H1 (cell line): ENCODE results near the gene LIAS. TPM values are rescaled to one million over a fixed set of nuclear protein-coding genes. Genes with fewer than 3 reads are reported as not detected.
"Not testable (repeated sequence)": the region's sequence is repeated elsewhere in the genome, so short reads cannot be mapped to it uniquely, and the experiment has no call there.

Experiments used
- CTCF ChIA-PET: fragments of 300-600 bp; sonication (Branson Sonifier 250); formaldehyde crosslinking; loops from one replicate; lab custom pipeline; 2021; ENCODE audit not compliant: partially characterized antibody; lab: Charles Lee
- POLR2A ChIA-PET: fragments of 300-600 bp; sonication (Branson Sonifier 250); formaldehyde crosslinking; loops from one replicate; lab custom pipeline; 2021; ENCODE audit warnings: inconsistent platforms; ENCODE audit not compliant: partially characterized antibody; lab: Charles Lee
- DNase-seq, 2 experiments: peaks; one replicate each; pipeline versions ENCODE4 v3.0.0 to v3.0.0-alpha.2; 2010 to 2022; ENCODE audit warnings: low spot score in 2 of 2, low read depth in 1 of 2, mixed read lengths in 1 of 2
- FAIRE-seq: peaks from 2 replicates; lab custom pipeline; 2011; peaks lifted over from hg19 to GRCh38; lab: Jason Lieb, UNC
- H2AFZ ChIP-seq: 2 replicates; pipeline ENCODE4 v1.8.1; 2012; ENCODE audit warnings: low read length, inconsistent platforms
- H2AK5ac ChIP-seq: 2 replicates; pipeline ENCODE4 v1.6.1; 2013; ENCODE audit warnings: low read depth, low read length
- H2BK120ac ChIP-seq: replicated peaks from 2 replicates; pipeline ENCODE3; 2013; ENCODE audit warnings: low read depth, low read length, inconsistent platforms
- H2BK12ac ChIP-seq: 2 replicates; pipeline ENCODE4 v1.6.1; 2013; ENCODE audit warnings: low read depth, low read length
- H2BK15ac ChIP-seq: 2 replicates; pipeline ENCODE4 v1.6.1; 2013; ENCODE audit warnings: low read length
- H2BK20ac ChIP-seq: 2 replicates; pipeline ENCODE4 v1.6.1; 2013; ENCODE audit warnings: low read length
- H2BK5ac ChIP-seq: 2 replicates; pipeline ENCODE4 v1.6.1; 2013; ENCODE audit warnings: low read depth, low read length
- H3K14ac ChIP-seq: 2 replicates; pipeline ENCODE4 v1.6.1; 2013; ENCODE audit warnings: inconsistent platforms; ENCODE audit not compliant: insufficient read length
- H3K18ac ChIP-seq: 2 replicates; pipeline ENCODE4 v1.6.1; 2013; ENCODE audit warnings: low read length; ENCODE audit errors: extremely low read depth
- H3K23ac ChIP-seq: 2 replicates; pipeline ENCODE4 v1.6.1; 2013; ENCODE audit warnings: inconsistent platforms; ENCODE audit not compliant: insufficient read length
- H3K23me2 ChIP-seq: 2 replicates; pipeline ENCODE4 v1.6.1; 2013; ENCODE audit warnings: low read depth, low read length
- H3K27ac ChIP-seq: 2 replicates; pipeline ENCODE4 v1.6.1; 2011; ENCODE audit warnings: low read depth, low read length, inconsistent platforms
- H3K27me3 ChIP-seq, 4 experiments: replicated peaks in 1 of 4; 1 replicate in 1 of 4; 2 replicates in 3 of 4; pipeline versions ENCODE4 v1.6.1 to v1.8.1; 2011 to 2013; ENCODE audit warnings: low read length in 3 of 4, mild to moderate bottlenecking in 3 of 4, inconsistent platforms in 2 of 4, mixed read lengths in 2 of 4, moderate library complexity in 1 of 4; ENCODE audit not compliant: control insufficient read depth in 3 of 4, insufficient read depth in 3 of 4; ENCODE audit errors: extremely low read depth in 1 of 4
- H3K36me3 ChIP-seq, 4 experiments: 2 replicates each; pipeline versions ENCODE4 v1.6.1 to v1.8.1; 2011 to 2013; ENCODE audit warnings: mild to moderate bottlenecking in 4 of 4, low read length in 3 of 4, moderate library complexity in 2 of 4, control low read depth in 1 of 4, inconsistent platforms in 1 of 4; ENCODE audit not compliant: insufficient read depth in 4 of 4, control insufficient read depth in 2 of 4
- H3K4ac ChIP-seq: replicated peaks from 2 replicates; pipeline ENCODE3; 2013; ENCODE audit warnings: low read length, low read depth, mixed read lengths, inconsistent platforms; ENCODE audit not compliant: insufficient read length
- H3K4me1 ChIP-seq, 4 experiments: replicated peaks in 1 of 4; 1 replicate in 1 of 4; 2 replicates in 3 of 4; pipeline versions ENCODE4 v1.6.1 to v1.8.1; 2011 to 2013; ENCODE audit warnings: low read length in 3 of 4, inconsistent platforms in 2 of 4, mixed read lengths in 1 of 4; ENCODE audit not compliant: insufficient read depth in 4 of 4, control insufficient read depth in 3 of 4
- H3K4me2 ChIP-seq, 2 experiments: 2 replicates each; pipeline versions ENCODE4 v1.6.1 to v1.8.1; 2011 to 2013; ENCODE audit warnings: low read depth in 2 of 2, low read length in 2 of 2, control low read depth in 1 of 2, inconsistent platforms in 1 of 2, mild to moderate bottlenecking in 1 of 2; ENCODE audit not compliant: insufficient read depth in 1 of 2
- H3K4me3 ChIP-seq, 4 experiments: fragments of 200-600, 300-600 bp in 1 of 4; sonication (generic), shearing (Covaris generic), sonication (Bioruptor Twin) in 1 of 4; 2 replicates each; pipeline versions ENCODE4 v1.5.1 to v1.8.1; 2011 to 2016; ENCODE audit warnings: low read length in 4 of 4, low read depth in 3 of 4, control low read depth in 2 of 4, inconsistent platforms in 2 of 4, mild to moderate bottlenecking in 2 of 4, mixed read lengths in 1 of 4, moderate library complexity in 1 of 4; ENCODE audit not compliant: insufficient read depth in 2 of 4; ENCODE audit errors: extremely low read depth in 1 of 4
- H3K56ac ChIP-seq: replicated peaks from 2 replicates; pipeline ENCODE3; 2013; ENCODE audit warnings: low read depth, mild to moderate bottlenecking, mixed read lengths, low read length, inconsistent platforms; ENCODE audit not compliant: insufficient read length
- H3K79me1 ChIP-seq: 2 replicates; pipeline ENCODE4 v1.6.1; 2013; ENCODE audit warnings: low read depth, low read length, control low read depth
- H3K79me2 ChIP-seq, 2 experiments: 2 replicates each; pipeline versions ENCODE4 v1.6.1 to v1.8.1; 2012 to 2013; ENCODE audit warnings: low read length in 2 of 2, mild to moderate bottlenecking in 2 of 2, inconsistent platforms in 1 of 2; ENCODE audit not compliant: insufficient read depth in 2 of 2, control insufficient read depth in 1 of 2
- H3K9ac ChIP-seq, 4 experiments: replicated peaks in 1 of 4; 1 replicate in 1 of 4; 2 replicates in 3 of 4; pipeline versions ENCODE4 v1.6.1 to v1.8.1; 2011 to 2013; ENCODE audit warnings: low read depth in 3 of 4, low read length in 3 of 4, control low read depth in 2 of 4, mild to moderate bottlenecking in 2 of 4, moderate library complexity in 2 of 4, inconsistent platforms in 1 of 4; ENCODE audit errors: extremely low read depth in 1 of 4
- H3K9me3 ChIP-seq, 2 experiments: 2 replicates each; pipeline versions ENCODE4 v1.6.1 to v1.8.1; 2012 to 2013; ENCODE audit warnings: mild to moderate bottlenecking in 2 of 2, moderate library complexity in 2 of 2, control low read depth in 1 of 2, inconsistent platforms in 1 of 2, low read depth in 1 of 2, low read length in 1 of 2, mixed read lengths in 1 of 2; ENCODE audit not compliant: insufficient read depth in 2 of 2
- H4K20me1 ChIP-seq, 2 experiments: replicated peaks in 1 of 2; 2 replicates each; pipeline versions ENCODE3 to v1.8.1; 2011 to 2013; ENCODE audit warnings: inconsistent platforms in 2 of 2, low read length in 2 of 2, mild to moderate bottlenecking in 1 of 2; ENCODE audit not compliant: insufficient read depth in 2 of 2, control insufficient read depth in 1 of 2
- H4K5ac ChIP-seq: 2 replicates; pipeline ENCODE4 v1.6.1; 2013; ENCODE audit warnings: low read length, low read depth, mixed read lengths, inconsistent platforms; ENCODE audit not compliant: insufficient read length
- H4K8ac ChIP-seq: 2 replicates; pipeline ENCODE4 v1.8.0; 2013; ENCODE audit warnings: mild to moderate bottlenecking, moderate library complexity, low read length, inconsistent platforms; ENCODE audit not compliant: insufficient read depth; ENCODE audit errors: extremely low read depth
- H4K91ac ChIP-seq: replicated peaks from 2 replicates; pipeline ENCODE3; 2013; ENCODE audit warnings: low read length, mixed read lengths, inconsistent platforms; ENCODE audit not compliant: insufficient read length
- CBX5 ChIP-seq: fragments of 300-800, 300-1000 bp; sonication (generic); IDR thresholded peaks from 2 replicates; pipeline ENCODE4 v1.7.1; 2016; ENCODE audit warnings: antibody characterized with exemption, low read length, low read depth
- KDM4A ChIP-seq: IDR thresholded peaks from one replicate; pipeline ENCODE4 v1.7.1; 2012; ENCODE audit warnings: low read depth, mild to moderate bottlenecking, moderate library complexity, low read length, inconsistent platforms; ENCODE audit not compliant: severe bottlenecking
- SIN3A ChIP-seq, 2 experiments: IDR thresholded peaks in 1 of 2; conservative IDR thresholded peaks in 1 of 2; 2 replicates each; pipeline ENCODE4 v1.6.1; 2011 to 2012; ENCODE audit warnings: low read length in 2 of 2, improper control_type of control experiment in 1 of 2, low read depth in 1 of 2, mild to moderate bottlenecking in 1 of 2
- WGBS, 2 experiments: shearing (Covaris generic) in 1 of 2; methylation state at CpG; one replicate each; pipeline versions ENCODE4 v1.1.6 to v1.1.7; 2013 to 2015; ENCODE audit warnings: low lambda C conversion rate in 2 of 2, mixed read lengths in 2 of 2, inconsistent platforms in 1 of 2, low coverage in 1 of 2, missing lambda C conversion rate in 1 of 2; ENCODE audit not compliant: insufficient replicate concordance in 2 of 2, insufficient coverage in 1 of 2, insufficient read length in 1 of 2; ENCODE audit errors: extremely low coverage in 1 of 2, missing lambda C conversion rate in 1 of 2; 5-methylcytosine and 5-hydroxymethylcytosine counted together
- polyA plus RNA-seq, 7 experiments: library from polyadenylated mRNA; depleted of rRNA in 3 of 7; stranded (reverse) in 5 of 7; unstranded in 2 of 7; fragments of >200 nt in 5 of 7; fragments of 200-250 nt in 2 of 7; gene quantifications; 1 replicate in 5 of 7; 2 replicates in 1 of 7; 4 replicates in 1 of 7; pipeline versions ENCODE4 v1.2.1 to v1.2.3, GENCODE V29; 2011 to 2013; ENCODE audit warnings: missing spikeins in 2 of 7, mixed read lengths in 2 of 7
- total RNA-seq: library from RNA; stranded (reverse); fragmentation: NEBNext Ultra II Directional; extraction: Animal tissue kit (Norgen Biotek cat#: 25700); gene quantifications from 2 replicates; pipeline ENCODE4 v1.2.1, GENCODE V29; 2021
- TF ChIP-seq, protein P1 (sequence below): IDR thresholded peaks from 2 replicates; pipeline ENCODE4 v1.6.1; 2012; ENCODE audit warnings: low read length, inconsistent platforms

LIAS gene
- total and polyA plus RNA-seq, 2 of the 8 experiments (the other 6 are each of a cell fraction or from before 2014, with no cell fraction given) = 10.5 to 24.9 TPM

DNA sequence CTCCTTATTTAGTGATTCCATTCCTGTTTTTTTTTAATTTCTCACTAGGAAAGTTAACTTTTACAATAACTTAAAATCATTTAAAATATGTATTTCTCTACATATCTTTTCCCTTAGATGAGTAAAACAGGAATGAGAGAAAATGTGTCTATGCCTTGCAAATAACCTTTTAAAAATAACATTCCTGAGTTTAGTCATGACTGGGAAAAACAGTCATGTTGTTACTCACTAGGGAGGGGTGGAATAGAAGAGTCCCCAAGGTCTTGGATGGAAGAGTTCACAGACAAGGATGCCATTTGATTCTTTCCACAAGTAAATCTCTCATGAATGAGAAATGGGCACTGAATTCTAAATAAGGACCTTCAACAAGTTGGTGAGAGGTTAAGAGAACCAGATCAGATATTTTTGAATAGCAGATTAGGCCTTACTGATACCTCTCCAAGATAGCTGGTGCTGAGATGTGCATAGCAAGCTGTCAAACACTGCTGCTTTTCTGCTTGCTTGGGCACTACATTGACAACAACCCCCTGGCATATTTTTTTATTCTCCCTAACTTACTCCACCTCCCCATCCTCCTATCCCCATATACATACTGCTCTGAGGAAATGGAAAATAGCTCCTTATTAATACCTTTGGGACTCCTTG lies 43.3 kb downstream of the LIAS start (continued):
- TF ChIP-seq, protein P1, sequence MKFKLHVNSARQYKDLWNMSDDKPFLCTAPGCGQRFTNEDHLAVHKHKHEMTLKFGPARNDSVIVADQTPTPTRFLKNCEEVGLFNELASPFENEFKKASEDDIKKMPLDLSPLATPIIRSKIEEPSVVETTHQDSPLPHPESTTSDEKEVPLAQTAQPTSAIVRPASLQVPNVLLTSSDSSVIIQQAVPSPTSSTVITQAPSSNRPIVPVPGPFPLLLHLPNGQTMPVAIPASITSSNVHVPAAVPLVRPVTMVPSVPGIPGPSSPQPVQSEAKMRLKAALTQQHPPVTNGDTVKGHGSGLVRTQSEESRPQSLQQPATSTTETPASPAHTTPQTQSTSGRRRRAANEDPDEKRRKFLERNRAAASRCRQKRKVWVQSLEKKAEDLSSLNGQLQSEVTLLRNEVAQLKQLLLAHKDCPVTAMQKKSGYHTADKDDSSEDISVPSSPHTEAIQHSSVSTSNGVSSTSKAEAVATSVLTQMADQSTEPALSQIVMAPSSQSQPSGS = no peak
- TF ChIP-seq SIN3A (conservative IDR thresholded peaks at IDR 0.05 in 1 of 2, IDR thresholded peaks at IDR 0.05 in 1 of 2; ENCODE audit: low read depth in 1 of 2, low read length in 2 of 2) (no peak), KDM4A (no peak), CBX5 (no peak)
- TF ChIP-seq, all 59 proteins: peak for 0

DNA sequence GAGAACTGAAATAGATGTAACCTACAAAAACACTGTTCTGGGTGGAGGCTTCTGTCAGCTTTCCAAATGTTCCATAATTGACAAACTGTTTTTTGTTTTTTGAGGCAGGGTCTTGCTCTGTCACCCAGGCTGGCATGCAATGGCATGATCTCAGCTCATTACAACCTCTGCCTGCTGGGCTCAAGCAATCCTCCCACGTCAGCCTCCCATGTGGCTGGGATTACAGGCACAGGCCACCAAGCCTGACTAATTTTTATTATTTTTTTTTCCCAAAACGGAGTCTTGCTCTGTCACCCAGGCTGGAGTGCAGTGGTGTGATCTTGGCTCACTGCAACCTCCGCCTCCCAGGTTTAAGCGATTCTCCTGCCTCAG lies 43.8 kb downstream of the LIAS start:
- H2BK15ac ChIP-seq, H3K27ac ChIP-seq, FAIRE-seq, H3K4me2 ChIP-seq, H3K9me3 ChIP-seq, H4K91ac ChIP-seq, H3K27me3 ChIP-seq, H4K20me1 ChIP-seq, H3K14ac ChIP-seq, POLR2A ChIA-PET, H4K8ac ChIP-seq, H2AK5ac ChIP-seq, H3K79me1 ChIP-seq, H3K56ac ChIP-seq, H2BK12ac ChIP-seq, H2BK120ac ChIP-seq, H2BK20ac ChIP-seq, H2BK5ac ChIP-seq, H3K23ac ChIP-seq, H3K18ac ChIP-seq, CTCF ChIA-PET, H3K79me2 ChIP-seq, H2AFZ ChIP-seq, H3K4ac ChIP-seq, H4K5ac ChIP-seq, H3K23me2 ChIP-seq, H3K4me3 ChIP-seq, DNase-seq, H3K9ac ChIP-seq, H3K4me1 ChIP-seq: not testable (repeated sequence)
- 95% methylated on average over 4 of the region's 4 CpGs; no CpG with 5 or more reads in 1 of the 2 experiments for WGBS, 2 experiments
- H3K36me3 ChIP-seq = peaks cover 16 to 82% (median 53%) of the 10 kb centered on the region in 4 experiments
